HepG2 (cell line): ENCODE data around the gene PROS1. TPM values are rescaled to one million over a fixed set of nuclear protein-coding genes. Genes with fewer than 3 reads are reported as not detected.
A peak's percentile ranks its signal among the peaks of the same experiment; 100 is the strongest.

Experiments used
- AGO1 ChIP-seq: fragments of 200-400 bp; formaldehyde crosslinking; IDR thresholded peaks from 2 replicates; pipeline ENCODE4 v1.6.1; 2017; ENCODE audit warnings: mild to moderate bottlenecking, low read depth, low read length, moderate library complexity; ENCODE audit not compliant: poor library complexity, severe bottlenecking
- ETV6 ChIP-seq: sonication (generic); formaldehyde crosslinking; conservative IDR thresholded peaks from 2 replicates; pipeline ENCODE4 v1.4.0; 2020; ENCODE audit warnings: missing genetic modification reagents
- HBP1 ChIP-seq: IDR thresholded peaks from 2 replicates; pipeline ENCODE4 v1.6.1; 2016; ENCODE audit warnings: low read depth, control low read depth
- HMGXB3 ChIP-seq: sonication (generic); formaldehyde crosslinking; IDR thresholded peaks from 2 replicates; pipeline ENCODE4 v1.4.0; 2020; ENCODE audit warnings: missing genetic modification reagents, borderline replicate concordance
- HNRNPUL1 ChIP-seq: fragments of 200-400 bp; formaldehyde crosslinking; IDR thresholded peaks from 2 replicates; pipeline ENCODE4 v1.6.1; 2017; ENCODE audit warnings: low read depth, mild to moderate bottlenecking, low read length, moderate library complexity
- KAT7 ChIP-seq: IDR thresholded peaks from 2 replicates; pipeline ENCODE4 v1.6.1; 2018; ENCODE audit warnings: borderline replicate concordance, missing compliant biosample characterization
- KDM5A ChIP-seq: fragments of 200-600 bp; sonication (generic); IDR thresholded peaks from 2 replicates; pipeline ENCODE4 v1.7.0; 2018; ENCODE audit warnings: antibody characterized with exemption, mild to moderate bottlenecking, low read length, borderline replicate concordance
- MIER3 ChIP-seq: IDR thresholded peaks from 2 replicates; pipeline ENCODE4 v1.6.1; 2016; ENCODE audit warnings: missing compliant biosample characterization, borderline replicate concordance
- MTF1 ChIP-seq: sonication (generic); formaldehyde crosslinking; IDR thresholded peaks from 2 replicates; pipeline ENCODE4 v1.5.0; 2020; ENCODE audit warnings: missing genetic modification reagents
- NBN ChIP-seq: fragments of 450-650 bp; conservative IDR thresholded peaks from 2 replicates; pipeline ENCODE4 v1.6.1; 2017
- PAF1 ChIP-seq: IDR thresholded peaks from 2 replicates; pipeline ENCODE4 v1.6.1; 2016; ENCODE audit warnings: missing genetic modification reagents, missing compliant biosample characterization
- SOX5 ChIP-seq: IDR thresholded peaks from 2 replicates; pipeline ENCODE4 v1.6.1; 2016; ENCODE audit warnings: borderline replicate concordance
- THAP8 ChIP-seq: sonication (generic); formaldehyde crosslinking; IDR thresholded peaks from 2 replicates; pipeline ENCODE4 v1.5.1; 2020; ENCODE audit warnings: missing genetic modification reagents, mild to moderate bottlenecking, borderline replicate concordance
- TOPORS ChIP-seq: sonication (generic); formaldehyde crosslinking; IDR thresholded peaks from 2 replicates; pipeline ENCODE4 v1.8.0; 2023; ENCODE audit warnings: mild to moderate bottlenecking, missing genetic modification reagents
- ZBED4 ChIP-seq: sonication (generic); formaldehyde crosslinking; IDR thresholded peaks from 2 replicates; pipeline ENCODE4 v1.4.0; 2020; ENCODE audit warnings: missing genetic modification reagents, borderline replicate concordance
- ZFP37 ChIP-seq: sonication (generic); formaldehyde crosslinking; IDR thresholded peaks from 2 replicates; pipeline ENCODE4 v1.4.0; 2020; ENCODE audit warnings: missing genetic modification reagents, borderline replicate concordance
- ZNF598 ChIP-seq: sonication (generic); formaldehyde crosslinking; IDR thresholded peaks from 2 replicates; pipeline ENCODE4 v1.5.1; 2020; ENCODE audit warnings: mild to moderate bottlenecking, missing genetic modification reagents, borderline replicate concordance
- ZNF678 ChIP-seq: sonication (generic); formaldehyde crosslinking; IDR thresholded peaks from 2 replicates; pipeline ENCODE4 v1.4.0; 2020; ENCODE audit warnings: mild to moderate bottlenecking, missing genetic modification reagents
- ZNF850 ChIP-seq: sonication (generic); formaldehyde crosslinking; conservative IDR thresholded peaks from 2 replicates; pipeline ENCODE4 v1.9.0; 2021; ENCODE audit warnings: mild to moderate bottlenecking, missing genetic modification reagents
- polyA plus RNA-seq, 8 experiments: library from polyadenylated mRNA; depleted of rRNA in 3 of 8; stranded (reverse) in 7 of 8; unstranded in 1 of 8; fragments of >200 nt; fragmentation: Illumina TruSeq in 4 of 8; extraction: Trizol in 4 of 8; gene quantifications; 2 replicates each; pipeline versions ENCODE4 v1.2.1 to v1.2.3, GENCODE V29; 2011 to 2016; ENCODE audit warnings: low read depth in 4 of 8, missing spikeins in 1 of 8, mixed read lengths in 1 of 8; ENCODE audit not compliant: insufficient read depth in 1 of 8
- total RNA-seq, 5 experiments: library from RNA; depleted of rRNA; stranded (reverse); fragments of >200 nt; fragmentation: Illumina TruSeq; extraction: Trizol; gene quantifications; 2 replicates each; pipeline ENCODE4 v1.2.3, GENCODE V29; 2016; ENCODE audit warnings: low read depth in 1 of 5

The PROS1 gene
- total and polyA plus RNA-seq, 2 of the 13 experiments (the other 11 are each of a cell fraction or from before 2014, with no cell fraction given) = 63.8 to 76.8 TPM

- peak; percentile 56; the same call in 1 of the 2 replicates for TF ChIP-seq MIER3 (CRISPR knock-in tag)
- no peak for TF ChIP-seq ZNF850
- no peak for TF ChIP-seq MTF1
- TF ChIP-seq ZBED4 (CRISPR knock-in tag) = no peak; the same call in 1 of the 2 replicates
- no peak for TF ChIP-seq AGO1
- no peak for TF ChIP-seq PAF1 (CRISPR knock-in tag)
- peak; percentile 98 for TF ChIP-seq ETV6 (CRISPR knock-in tag)
- no peak for TF ChIP-seq HNRNPUL1
- no peak for TF ChIP-seq HMGXB3 (CRISPR knock-in tag)
- no peak for TF ChIP-seq HBP1 (CRISPR knock-in tag)
- TF ChIP-seq KAT7 (CRISPR knock-in tag) = no peak
- no peak for TF ChIP-seq TOPORS (CRISPR knock-in tag)
- TF ChIP-seq SOX5 (CRISPR knock-in tag) = no peak
- TF ChIP-seq ZNF678 = no peak
- no peak for TF ChIP-seq KDM5A
- TF ChIP-seq NBN = no peak
- 0 out of 2 replicates have a peak, but pooled peaks have one; percentile 52 for TF ChIP-seq ZFP37 (CRISPR knock-in tag)
- no peak for TF ChIP-seq ZNF598
- TF ChIP-seq THAP8 (CRISPR knock-in tag) = no peak
Observed at GRCh38 chr3:93973131-93974126, at the start of gene PROS1 (continued).
